Stomach (tissue), 9 donors: ENCODE measurements around the gene LRRC8C. TPM values are rescaled to one million over a fixed set of nuclear protein-coding genes. Genes with fewer than 3 reads are reported as not detected.

ENCODE experiments used
- DNase-seq, 2 donors: peaks; one replicate each; pipeline versions ENCODE4 v3.0.0 to v3.0.0-alpha.2; 2013 to 2019
- H3K27ac ChIP-seq, 5 donors: fragments of 200-600 bp in 4 of 5; sonication (generic) in 4 of 5; one replicate each; pipeline ENCODE4 v1.5.1; 2013 to 2019; ENCODE audit warnings: mild to moderate bottlenecking in 1 of 5, moderate library complexity in 1 of 5
- H3K27me3 ChIP-seq, 3 donors: fragments of 200-600 bp; sonication (generic); one replicate each; pipeline ENCODE4 v1.5.1; 2017 to 2019; ENCODE audit warnings: mixed run types in 1 of 3
- H3K36me3 ChIP-seq, 4 donors: fragments of 200-600 bp; sonication (generic); 1 replicate in 3 of 4; 2 replicates in 1 of 4; pipeline ENCODE4 v1.5.1; 2016 to 2019
- H3K4me1 ChIP-seq, 4 donors: fragments of 200-600 bp; sonication (generic); one replicate each; pipeline ENCODE4 v1.5.1; 2016 to 2019
- H3K4me3 ChIP-seq, 4 donors: fragments of 200-600 bp; sonication (generic) in 3 of 4; one replicate each; pipeline ENCODE4 v1.5.1; 2016 to 2019; ENCODE audit warnings: mild to moderate bottlenecking in 1 of 4
- H3K9me3 ChIP-seq, 4 donors: fragments of 200-600 bp; sonication (generic); one replicate each; pipeline ENCODE4 v1.5.1; 2016 to 2019
- CTCF ChIP-seq, 7 experiments: fragments of 450-650 bp in 4 of 7; fragments of 200-600 bp in 3 of 7; sonication (generic) in 3 of 7; IDR thresholded peaks; one replicate each; pipeline ENCODE4 v1.5.1; 2016 to 2019; ENCODE audit warnings: antibody characterized with exemption in 7 of 7, control low read depth in 2 of 7, mild to moderate bottlenecking in 1 of 7
- EP300 ChIP-seq: sonication (generic); formaldehyde crosslinking; IDR thresholded peaks from one replicate; pipeline ENCODE4 v1.6.1; 2017; ENCODE audit warnings: antibody characterized with exemption
- POLR2A ChIP-seq, 4 donors: fragments of 450-650 bp; IDR thresholded peaks; one replicate each; pipeline ENCODE4 v1.6.1; 2016; ENCODE audit warnings: antibody characterized with exemption in 4 of 4, control low read depth in 2 of 4, mild to moderate bottlenecking in 1 of 4, moderate library complexity in 1 of 4
- POLR2AphosphoS5 ChIP-seq, 3 donors: sonication (generic); formaldehyde crosslinking; IDR thresholded peaks; one replicate each; pipeline ENCODE4 v1.6.1; 2016; ENCODE audit warnings: antibody characterized with exemption in 3 of 3
- WGBS, 5 donors: extraction: QIAGEN DNeasy Blood & Tissue Kit in 3 of 5; methylation state at CpG; one replicate each; pipeline versions ENCODE4 v1.1.5 to v1.1.7; 2013 to 2018; 5-methylcytosine and 5-hydroxymethylcytosine counted together
- intact Hi-C: fragments of 100-400 bp; cut with DNase I; formaldehyde crosslinking; loops from one replicate; pipeline ENCODE4 v1.15.1; 2023; ENCODE audit warnings: low total_unique reads
- polyA plus RNA-seq, 3 donors: library from polyadenylated mRNA; stranded (reverse); fragments of 200-250 nt; gene quantifications; one replicate each; pipeline ENCODE4 v1.2.3, GENCODE V29; 2013
- total RNA-seq, 5 donors: library from RNA; depleted of rRNA; stranded (reverse); fragments of >200 nt; gene quantifications; one replicate each; pipeline versions ENCODE4 v1.1.0 to v1.2.3, GENCODE V29; 2014 to 2016
- donor health status: healthy with polysubstance abuse.
- donor health status: Bipolar disorder and iron deficiency.
- donor health status: healthy.

LRRC8C gene
- total and polyA plus RNA-seq, 8 donors = 0.45 to 14.8 (median 1.4) TPM

GRCh38 chr1:89659322-89660081 is 26.6 kb downstream of the LRRC8C start:
- Histone ChIP-seq H3K36me3 (no peaks in the 10 kb centered on the region), H3K27ac (peak overlapping the region in 1 of 5 donors; percentile 14), H3K4me1 (peaks cover 0 to 9% (median 4%) of the 10 kb centered on the region in 4 donors), H3K9me3 (peaks cover 0 to 4% (median 0%) of the 10 kb centered on the region in 4 donors), H3K27me3 (no peaks in the 10 kb centered on the region), H3K4me3 (no peak overlapping the region)
- intact Hi-C loops = no loop called here
- no peak for TF ChIP-seq POLR2A (IDR thresholded peaks at IDR 0.05)
- no peak for TF ChIP-seq EP300
- no peak for TF ChIP-seq CTCF (IDR thresholded peaks at IDR 0.05)
- TF ChIP-seq POLR2AphosphoS5 (IDR thresholded peaks at IDR 0.05) = no peak
- WGBS, 5 donors = 66 to 81% (median 79%) methylated on average over 5 of the region's 5 CpGs
- DNase-seq = no peak

- intact Hi-C loops = no loop called here
- Histone ChIP-seq H3K27me3 (no peaks in the 10 kb centered on the region), H3K4me3 (no peak overlapping the region), H3K9me3 (peaks cover 0 to 4% (median 0%) of the 10 kb centered on the region in 4 donors), H3K4me1 (peaks cover 0 to 9% (median 4%) of the 10 kb centered on the region in 4 donors), H3K27ac (peak overlapping the region in 1 of 5 donors; percentile 14), H3K36me3 (no peaks in the 10 kb centered on the region)
- TF ChIP-seq POLR2A (IDR thresholded peaks at IDR 0.05) = no peak
- no peak for TF ChIP-seq POLR2AphosphoS5 (IDR thresholded peaks at IDR 0.05)
- no peak for TF ChIP-seq CTCF (IDR thresholded peaks at IDR 0.05)
- TF ChIP-seq EP300 = no peak
- no peak for DNase-seq
- WGBS, 5 donors = 67 to 80% (median 74%) methylated on average over 3 of the region's 3 CpGs
These were observed 27.5 kb downstream of the LRRC8C start for GRCh38 chr1:89660224-89661061.

GRCh38 chr1:89665941-89666340 is 33.0 kb downstream of the LRRC8C start:
- Histone ChIP-seq H3K36me3 (no peaks in the 10 kb centered on the region), H3K4me3 (no peak overlapping the region), H3K27ac (no peak overlapping the region), H3K27me3 (no peaks in the 10 kb centered on the region), H3K9me3 (peaks cover 0 to 4% (median 0%) of the 10 kb centered on the region in 4 donors), H3K4me1 (peaks cover 0 to 15% (median under 1%) of the 10 kb centered on the region in 4 donors)
- WGBS, 5 donors = 90 to 95% (median 94%) methylated on average over 8 of the region's 8 CpGs
- no peak for TF ChIP-seq POLR2A (IDR thresholded peaks at IDR 0.05)
- TF ChIP-seq CTCF (IDR thresholded peaks at IDR 0.05) = no peak
- no peak for DNase-seq
- intact Hi-C loops = no loop called here

- DNase-seq = no peak
- H3K4me3 ChIP-seq = no peak overlapping the region
- intact Hi-C loops = no loop called here
- TF ChIP-seq POLR2A (IDR thresholded peaks at IDR 0.05) (no peak), POLR2AphosphoS5 (IDR thresholded peaks at IDR 0.05) (no peak), EP300 (no peak), CTCF (IDR thresholded peaks at IDR 0.05) (no peak)
- H3K36me3 ChIP-seq = no peaks in the 10 kb centered on the region
- no peaks in the 10 kb centered on the region for H3K27me3 ChIP-seq
- H3K9me3 ChIP-seq = peaks cover 0 to 4% (median 0%) of the 10 kb centered on the region in 4 donors
- WGBS, 5 donors = 22 to 64% (median 60%) methylated on average over 1 of the region's 1 CpG
- peaks cover 0 to 15% (median 0%) of the 10 kb centered on the region in 4 donors for H3K4me1 ChIP-seq
- H3K27ac ChIP-seq = no peak overlapping the region
These were observed 33.7 kb downstream of the LRRC8C start for GRCh38 chr1:89666640-89667039.
